Dedifferentiated amniotic fluid mesenchymal stem cell (primary cell): ENCODE measurements around the gene OR8K1.

Experiments
- DNase-seq: peaks from one replicate; pipeline ENCODE4 v3.0.0-alpha.2; 2016; ENCODE audit errors: extremely low spot score

The OR8K1 gene

DNA sequence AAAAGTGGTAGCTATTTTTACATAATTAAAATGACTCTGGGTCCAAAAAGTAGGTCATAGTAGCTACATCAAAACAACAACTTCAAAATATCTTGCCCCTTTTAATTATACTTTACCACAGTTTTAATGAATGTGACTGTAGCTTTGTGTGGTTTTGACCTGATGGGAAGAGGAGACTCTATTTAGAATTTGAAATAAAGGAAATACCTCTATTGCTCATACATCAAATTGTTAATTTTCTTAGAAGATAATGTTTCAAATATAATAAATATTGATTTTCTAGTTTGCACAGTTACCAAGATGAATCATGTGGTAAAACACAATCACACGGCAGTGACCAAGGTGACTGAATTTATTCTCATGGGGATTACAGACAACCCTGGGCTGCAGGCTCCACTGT, at the start of gene OR8K1:
Gene OR8K1 (plus strand): TSS at position 301 of the 400 bp plus-strand sequence. CDS start 0 bp downstream, at position 301.
- DNase-seq: no peak

DNA sequence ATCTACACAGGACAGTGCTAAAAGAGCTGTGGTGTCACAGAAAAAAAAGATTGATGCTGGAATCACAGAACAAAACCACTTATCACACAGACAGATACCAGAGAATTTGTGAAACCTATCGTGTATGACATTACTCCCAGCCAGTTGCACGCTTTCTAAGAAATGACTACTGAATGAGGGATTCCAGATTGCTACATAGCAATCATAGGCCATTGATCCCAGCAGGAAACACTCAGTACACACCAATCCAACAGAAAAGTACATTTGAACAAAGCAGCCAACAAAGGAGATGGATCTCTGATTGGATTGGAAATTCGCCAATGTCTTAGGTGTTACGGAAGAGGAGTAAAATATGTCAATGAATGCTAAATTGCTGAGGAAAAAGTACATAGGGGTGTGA, 48.9 kb upstream of the OR8K1 start:
- no peak for DNase-seq

DNA sequence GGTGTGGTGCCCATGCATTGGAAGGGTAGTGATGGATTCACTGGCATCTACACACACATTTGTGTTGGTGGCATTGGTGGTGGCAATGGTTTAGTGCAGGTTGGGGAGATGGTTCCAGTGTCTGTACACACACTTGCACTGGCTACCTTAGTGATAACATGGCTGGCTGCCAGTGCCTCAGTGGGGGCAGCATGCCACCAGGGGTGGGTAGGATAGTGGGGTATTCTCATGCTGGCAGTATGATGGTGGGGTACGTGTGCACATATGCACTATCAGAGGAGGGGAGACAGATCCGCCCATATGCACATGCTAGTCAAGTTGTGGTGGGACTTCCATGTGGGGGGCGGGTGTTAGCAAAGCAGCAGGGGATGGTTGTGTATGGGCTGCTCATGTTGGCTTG, 38.0 kb upstream of the OR8K1 start:
- DNase-seq: no peak

DNA sequence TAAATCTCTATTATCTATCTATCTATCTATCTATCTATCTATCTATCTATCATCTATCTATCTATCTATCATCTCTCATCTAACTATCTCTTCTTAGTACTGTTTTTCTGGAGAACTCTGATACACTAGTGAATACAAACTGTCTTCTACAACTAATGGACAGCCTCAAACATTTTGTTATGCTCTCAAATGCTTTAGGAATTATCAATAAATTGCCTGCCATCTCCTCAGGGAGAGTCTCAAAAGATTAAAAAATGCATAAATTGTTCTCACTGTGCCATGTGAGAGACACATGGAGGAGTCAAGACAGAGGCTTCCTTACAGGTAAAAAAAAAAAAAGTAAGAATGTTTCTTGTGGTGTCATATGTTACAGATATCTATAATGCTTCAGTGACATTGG, 31.0 kb upstream of the OR8K1 start, which contains the start of gene OR8K3:
Gene OR8K3 (plus strand): TSS at position 301 of the 400 bp plus-strand sequence. CDS start 3,163 bp downstream, outside the sequence.
- no peak for DNase-seq

DNA sequence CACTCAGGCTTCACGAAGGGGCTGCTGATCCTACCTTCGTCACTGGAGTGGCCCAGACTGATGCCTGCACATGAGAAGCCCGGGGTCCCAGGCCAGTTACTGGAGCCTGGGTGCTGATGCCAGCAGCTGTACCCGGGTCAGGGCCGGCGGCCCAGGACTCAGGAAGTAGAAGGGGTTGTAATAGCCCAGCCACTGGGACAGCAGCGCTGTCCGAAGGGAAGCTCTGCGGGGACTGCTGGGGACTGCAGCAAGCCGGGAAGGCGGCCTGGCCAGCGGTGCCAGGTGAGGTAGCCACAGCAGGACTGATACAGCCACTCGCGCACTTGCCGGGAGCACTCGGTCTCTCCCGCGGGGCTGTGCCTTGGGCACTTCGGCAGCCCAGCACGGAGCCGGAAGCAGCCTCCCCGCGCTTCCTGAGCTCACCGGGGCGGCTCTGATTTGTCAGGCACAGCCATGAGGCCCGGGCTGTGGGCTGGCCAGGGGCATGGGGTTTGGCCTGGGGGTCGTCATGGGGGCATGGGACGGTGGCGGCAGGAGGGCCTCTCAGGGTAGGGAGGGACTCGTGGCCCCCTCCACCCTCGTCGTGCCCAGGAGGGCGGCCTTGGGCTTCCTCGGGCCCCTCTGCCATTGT, 13.9 kb upstream of the OR8K1 start:
- DNase-seq: no peak

DNA sequence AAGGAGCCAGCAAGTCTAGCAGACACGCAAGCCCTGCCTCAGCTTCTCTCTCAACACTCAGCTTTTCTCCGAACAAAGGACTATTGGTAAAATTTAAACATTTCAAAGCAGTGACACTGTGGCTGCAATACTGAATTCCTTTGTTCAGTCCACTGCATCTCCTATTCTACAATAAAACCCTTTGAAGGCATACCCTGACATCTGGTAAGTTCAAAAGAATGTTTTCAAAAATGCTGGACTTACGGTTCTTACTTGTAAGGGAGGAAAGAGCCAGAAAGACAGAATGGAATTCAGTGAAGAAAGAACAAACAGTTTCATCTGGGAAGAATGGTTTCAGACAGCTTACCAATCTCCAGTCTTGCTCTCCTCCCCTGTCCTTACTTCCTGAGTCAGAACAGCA, 12.7 kb upstream of the OR8K1 start:
- DNase-seq: no peak

DNA sequence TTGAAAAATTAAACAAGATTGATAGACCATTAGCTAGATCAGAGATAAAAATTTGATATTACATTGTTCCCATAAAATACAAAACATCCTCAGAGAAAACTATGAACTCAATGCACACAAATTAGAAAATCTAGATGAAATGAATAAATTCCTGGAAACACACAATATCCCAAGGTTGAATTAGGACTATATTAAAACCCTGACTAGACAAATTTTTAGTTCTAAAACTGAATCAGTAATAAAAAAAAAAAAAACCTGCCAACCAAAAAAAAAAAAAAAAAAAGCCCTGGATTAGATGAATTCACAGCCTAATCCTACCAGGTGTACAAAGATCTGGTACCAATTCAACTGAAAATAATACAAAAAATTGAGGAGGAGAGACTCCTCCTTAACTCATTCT, 5.5 kb upstream of the OR8K1 start:
- DNase-seq: no peak

DNA sequence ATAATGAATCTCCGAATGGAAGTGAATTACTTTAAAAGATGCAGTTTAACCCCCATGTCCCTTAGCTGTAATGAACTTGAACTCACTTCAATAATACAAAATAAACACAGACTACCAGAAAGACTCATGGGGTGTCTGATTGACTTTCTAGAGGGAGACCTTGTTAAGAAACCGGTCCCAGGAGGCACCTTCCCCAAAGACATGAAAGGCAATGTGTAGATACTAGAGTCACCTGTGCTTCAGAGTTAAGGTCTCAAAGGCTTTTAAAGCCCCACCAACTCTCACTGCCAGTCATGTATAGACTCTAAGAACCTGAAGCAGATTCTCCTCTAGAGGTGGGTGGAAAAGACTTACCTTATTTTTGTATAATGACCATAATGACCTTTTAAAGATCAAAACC, 8.2 kb downstream of the OR8K1 start, which contains the start of gene OR8J1:
Gene OR8J1 (plus strand): TSS at position 301 of the 400 bp plus-strand sequence. CDS start 5,956 bp downstream, outside the sequence.
- DNase-seq: no peak

DNA sequence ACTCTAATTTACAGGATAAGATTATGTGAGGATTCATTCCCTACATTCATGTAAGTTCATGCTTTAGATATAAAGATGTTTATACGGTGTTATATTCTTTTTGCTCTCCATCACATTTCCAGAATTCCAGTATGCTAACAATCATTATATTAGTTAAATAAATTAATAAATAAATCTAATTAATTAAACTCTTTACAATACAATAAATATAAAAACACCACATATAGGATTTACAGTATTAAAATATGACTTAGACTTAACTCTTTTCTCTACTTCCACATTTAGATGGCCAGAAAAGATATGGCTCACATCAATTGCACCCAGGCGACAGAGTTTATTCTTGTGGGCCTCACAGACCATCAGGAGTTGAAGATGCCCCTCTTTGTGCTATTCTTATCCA, 29.5 kb downstream of the OR8K1 start, which contains the start of gene OR8U1:
Gene OR8U1 (plus strand): TSS at position 301 of the 400 bp plus-strand sequence. CDS start 0 bp downstream, at position 301.
- DNase-seq: no peak

DNA sequence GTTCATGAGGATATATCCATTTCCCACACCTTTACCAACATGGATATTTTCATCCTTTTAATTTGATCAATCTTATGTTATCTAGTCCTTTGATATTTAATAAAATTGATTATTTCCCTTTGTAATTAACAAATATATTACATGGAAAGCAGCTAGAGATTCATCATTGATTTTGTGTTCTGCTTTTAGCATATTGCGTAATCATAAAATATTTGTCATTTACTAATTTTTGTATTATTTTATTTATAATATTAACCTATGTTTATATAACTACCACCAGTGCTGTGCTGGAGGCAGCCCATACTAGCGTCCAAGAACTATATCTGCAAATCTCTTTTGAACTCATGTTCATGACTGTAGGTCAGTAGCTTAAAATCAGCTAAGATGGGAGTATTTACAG, 34.3 kb downstream of the OR8K1 start:
- DNase-seq: no peak

DNA sequence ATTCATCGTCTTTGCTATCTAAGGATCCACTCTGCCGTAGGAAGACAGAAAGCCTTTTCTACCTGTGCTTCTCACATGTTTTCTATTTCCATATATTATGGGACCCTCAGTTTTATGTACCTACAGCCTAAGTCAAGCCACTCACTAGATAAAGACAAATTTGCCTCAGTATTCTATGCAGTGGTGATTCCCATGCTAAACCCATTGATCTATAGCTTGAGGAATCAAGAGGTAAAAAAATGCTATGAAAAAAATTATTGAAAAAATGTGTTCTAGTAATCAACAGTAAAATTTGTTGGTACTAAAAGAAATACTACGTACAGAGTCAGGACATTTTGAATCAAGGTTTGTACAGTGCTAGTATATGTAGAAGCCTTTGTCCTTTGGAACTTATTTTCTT, 48.5 kb downstream of the OR8K1 start:
- DNase-seq: no peak

DNA sequence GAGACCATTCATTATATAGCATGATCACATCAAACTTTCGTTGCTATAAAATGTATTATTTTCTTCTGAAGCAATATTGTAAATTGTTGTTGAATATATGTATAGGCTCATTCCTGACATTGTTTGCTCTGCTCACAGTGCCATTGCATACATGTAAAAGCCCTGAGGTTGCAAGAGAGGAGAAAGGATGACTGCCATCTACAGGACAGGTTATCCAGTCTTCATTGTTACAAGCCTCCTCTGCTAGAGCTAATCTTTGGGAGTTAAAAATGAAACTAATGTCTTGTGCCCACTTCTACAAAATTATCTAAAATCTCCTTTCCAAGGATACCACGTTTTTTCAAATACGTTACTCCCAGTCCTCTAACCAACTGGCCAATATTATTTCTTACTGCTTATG, 50.2 kb downstream of the OR8K1 start:
- no peak for DNase-seq
